Cortex of kidney (tissue), 1 donor: ENCODE measurements around the gene ATP6V0C.
"Not testable (repeated sequence)": the region's sequence is repeated elsewhere in the genome, so short reads cannot be mapped to it uniquely, and the experiment has no call there.

ENCODE experiments used
- DNase-seq: peaks from one replicate; lab custom pipeline; 2025; lab: John Stamatoyannopoulos, UW

Gene ATP6V0C

GRCh38 chr16:2475413-2476344 lies 38.1 kb upstream of the ATP6V0C start:
- no peak for DNase-seq

GRCh38 chr16:2476345-2476720 lies 37.4 kb upstream of the ATP6V0C start:
- no peak for DNase-seq

DNA sequence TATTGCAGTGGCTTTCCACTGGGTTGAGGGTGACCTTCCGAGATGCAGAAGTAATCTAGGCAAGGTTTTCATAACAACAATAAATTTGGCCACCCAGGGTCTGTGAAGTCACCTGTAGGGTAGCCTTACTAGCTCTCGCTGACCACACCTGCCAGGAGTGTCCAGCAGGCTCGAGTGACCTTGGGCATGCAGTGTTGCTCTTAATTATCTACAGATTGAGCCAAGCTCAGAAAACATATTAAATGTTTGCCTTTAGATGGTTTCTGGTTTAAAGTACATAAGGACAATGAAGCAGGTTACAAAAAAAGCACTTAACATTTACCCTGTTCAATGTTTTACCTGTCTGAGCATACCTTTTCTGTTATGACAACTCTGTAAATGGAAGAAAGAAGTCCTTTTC lies 37.0 kb upstream of the ATP6V0C start:
- DNase-seq, result no peak

- no peak for DNase-seq
These were observed 36.4 kb upstream of the ATP6V0C start for GRCh38 chr16:2477327-2477726.

GRCh38 chr16:2478279-2478678 lies 35.5 kb upstream of the ATP6V0C start:
- DNase-seq, result no peak

- DNase-seq, result not testable (repeated sequence)
These were observed 33.8 kb upstream of the ATP6V0C start for GRCh38 chr16:2479996-2480395.

DNA sequence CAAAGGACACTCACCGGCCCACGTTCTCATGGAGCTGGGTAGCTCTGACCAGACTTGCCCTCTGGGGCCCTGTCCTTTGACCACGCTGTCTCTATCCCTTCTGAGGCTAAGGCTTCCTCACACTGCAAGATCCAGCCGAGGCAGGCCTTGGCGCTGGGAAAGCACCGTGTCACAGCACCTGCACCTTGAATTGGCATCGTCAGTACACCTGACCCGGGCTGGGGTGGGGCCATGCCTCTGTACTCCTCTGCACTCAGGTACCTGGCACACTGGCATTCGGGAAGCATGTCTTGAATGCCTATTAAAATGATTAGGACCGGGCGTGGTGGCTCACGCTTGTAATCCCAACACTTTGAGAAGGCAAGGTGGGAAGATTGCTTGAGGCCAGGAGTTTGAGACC lies 32.8 kb upstream of the ATP6V0C start:
- DNase-seq, result no peak

GRCh38 chr16:2481676-2482075 lies 32.1 kb upstream of the ATP6V0C start:
- DNase-seq, result no peak

GRCh38 chr16:2482249-2482648 lies 31.5 kb upstream of the ATP6V0C start:
- DNase-seq, result no peak

GRCh38 chr16:2482708-2483534 lies 30.8 kb upstream of the ATP6V0C start:
- DNase-seq, result no peak

- DNase-seq, result no peak
These were observed 29.5 kb upstream of the ATP6V0C start for GRCh38 chr16:2483939-2484897.

DNA sequence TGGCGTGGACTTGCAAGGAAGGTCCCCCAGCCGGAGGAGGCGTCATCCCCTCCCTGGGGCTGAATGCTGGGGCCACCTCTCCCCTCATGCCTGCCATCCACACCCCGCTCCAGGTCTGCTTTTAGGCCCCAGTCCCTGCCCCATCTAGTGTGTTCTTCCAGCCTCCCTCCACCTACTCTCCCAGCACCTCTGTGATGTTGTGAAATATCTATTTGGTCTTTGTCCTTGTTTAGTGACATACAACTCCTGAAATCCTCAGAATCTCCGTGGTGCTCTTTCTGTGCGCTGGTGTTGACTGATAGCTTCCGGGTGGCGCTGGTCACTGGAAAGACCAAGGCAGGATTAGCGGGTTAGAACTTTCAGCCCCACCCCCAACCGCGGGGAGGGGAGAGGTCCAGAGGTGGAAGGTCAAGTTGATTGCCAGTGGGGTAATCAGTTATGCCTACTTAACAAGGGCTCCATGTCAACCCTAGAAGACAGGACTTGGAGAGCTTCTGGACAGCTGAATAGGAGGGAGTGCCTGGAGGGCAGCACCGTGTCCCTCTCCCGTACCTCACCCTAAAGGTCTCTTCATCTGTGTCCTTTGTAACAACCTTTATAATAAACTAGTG lies 28.7 kb upstream of the ATP6V0C start:
- no peak for DNase-seq

- DNase-seq, result no peak
These were observed 27.8 kb upstream of the ATP6V0C start for GRCh38 chr16:2485811-2486507.

DNA sequence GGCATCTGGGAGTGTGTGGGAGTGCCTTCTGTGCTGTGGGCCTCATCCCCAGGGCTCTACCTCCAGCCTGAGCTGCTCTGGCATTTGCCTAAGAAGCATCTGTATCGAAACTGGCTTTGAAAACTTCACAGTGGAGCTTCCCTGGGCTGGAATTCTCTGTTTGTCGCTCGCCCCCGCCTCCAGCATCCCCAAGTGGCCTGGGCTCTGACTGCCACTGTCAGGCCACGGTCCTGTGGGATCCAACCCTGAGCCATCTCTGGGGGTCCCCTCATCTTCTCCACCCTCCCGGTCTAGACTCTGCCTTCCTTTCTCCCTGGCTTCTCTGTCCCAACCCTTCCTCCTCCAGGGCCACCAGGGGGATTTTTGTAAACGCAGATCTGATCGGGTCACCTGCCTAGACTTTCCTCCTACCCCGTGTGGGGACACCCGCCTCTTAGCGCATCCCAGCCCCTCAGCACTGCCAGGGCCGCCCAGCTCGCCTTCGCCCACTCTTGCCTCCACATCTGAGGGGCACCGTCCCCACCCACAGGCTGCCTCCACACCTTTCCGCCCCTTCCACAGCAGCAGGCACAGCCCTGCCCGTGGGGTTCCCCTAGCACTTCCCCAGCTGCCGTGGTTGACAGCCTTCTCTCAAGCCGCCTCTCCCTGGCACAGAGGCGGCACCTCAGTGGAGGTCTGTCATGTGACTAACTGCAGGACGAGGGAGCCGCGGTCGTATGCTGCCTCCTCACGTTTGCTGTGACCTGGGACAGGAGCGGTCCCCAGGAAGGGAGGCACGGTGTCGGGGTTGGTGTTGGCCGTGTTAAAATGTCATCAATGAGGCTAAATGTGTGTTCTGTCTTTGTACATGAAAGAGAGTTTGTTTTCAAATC lies 26.9 kb upstream of the ATP6V0C start:
- no peak for DNase-seq

GRCh38 chr16:2487517-2487842 lies 26.3 kb upstream of the ATP6V0C start:
- no peak for DNase-seq

GRCh38 chr16:2487903-2488531 lies 25.7 kb upstream of the ATP6V0C start:
- no peak for DNase-seq

DNA sequence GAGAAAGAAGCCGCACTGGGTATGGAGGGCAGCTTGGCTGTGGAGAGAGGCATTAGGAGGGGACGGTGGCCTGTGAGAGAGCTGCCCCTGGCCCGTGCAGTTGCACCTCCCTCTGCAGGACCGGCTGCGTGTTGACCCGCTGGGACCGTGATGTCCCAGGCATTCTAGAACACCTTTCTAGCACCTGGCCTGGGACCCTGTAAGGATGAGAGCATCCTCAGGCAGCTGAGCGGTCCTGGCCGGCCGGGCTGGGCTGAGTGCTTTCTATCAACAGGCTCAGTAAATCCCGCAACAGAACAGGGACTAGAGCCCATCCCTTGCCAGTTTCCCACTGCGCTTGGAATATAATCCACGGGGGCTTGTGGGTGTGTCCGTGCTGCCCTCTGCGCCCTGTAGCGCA lies 24.2 kb upstream of the ATP6V0C start:
- no peak for DNase-seq

DNA sequence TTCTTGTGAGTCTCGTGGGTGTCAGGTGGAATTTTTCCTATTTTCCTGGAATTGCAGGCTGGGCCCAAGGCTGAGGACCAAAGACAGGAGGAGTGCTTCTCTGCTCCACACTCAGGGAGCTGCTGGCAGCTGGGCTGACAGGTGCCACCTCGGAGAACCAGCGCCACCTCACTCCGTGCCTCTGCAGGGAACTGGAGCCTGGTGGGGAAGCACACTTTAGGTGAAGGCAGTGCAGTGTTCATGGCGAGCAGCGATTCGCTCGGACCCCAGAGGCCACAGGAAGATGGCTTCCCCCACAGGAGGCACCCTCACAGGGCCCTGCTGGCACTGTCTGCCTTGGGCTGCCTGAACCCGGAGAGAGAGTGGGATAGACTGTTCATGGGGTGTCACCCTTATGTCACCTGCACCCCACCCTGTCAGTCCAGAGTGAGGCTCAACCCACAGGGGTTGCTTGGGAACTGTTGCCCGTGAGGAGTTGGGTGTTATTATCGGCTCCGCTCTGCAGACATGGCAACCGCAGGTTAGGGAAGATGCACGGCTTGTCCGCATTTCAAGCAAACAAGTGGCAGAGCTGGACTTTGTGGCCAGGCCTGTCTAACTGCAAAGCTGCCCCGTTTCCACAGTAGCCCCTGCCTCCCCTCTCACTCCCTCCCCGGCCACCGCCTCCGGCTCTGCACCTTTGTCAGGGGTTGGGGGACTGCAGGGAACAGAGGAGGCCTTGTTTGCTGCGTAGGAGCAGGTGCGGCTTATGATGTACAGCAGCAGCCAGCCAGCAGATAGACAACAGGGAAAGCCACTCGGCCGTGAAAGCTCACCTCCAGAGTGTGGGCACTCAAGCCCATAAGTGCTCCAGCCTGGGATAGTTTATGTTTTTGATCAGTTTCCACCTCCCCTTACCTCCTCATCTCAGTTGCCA lies 23.3 kb upstream of the ATP6V0C start:
- DNase-seq, result no peak
